ENCODE results near the gene ZMYND11.

GRCh38 chr10:208616-209015, 73.4 kb downstream of the ZMYND11 start:
- no peak for TF ChIP-seq CTCF (IDR thresholded peaks at IDR 0.05)
- no peak for TF ChIP-seq POLR2AphosphoS5 (IDR thresholded peaks at IDR 0.05)

Measured in stomach (tissue), 4 donors.